GM12873 (cell line): ENCODE measurements around the gene DAP.

Experiments
- TF ChIP-seq, protein P1 (sequence below): IDR thresholded peaks from 2 replicates; pipeline ENCODE4 v1.5.1; 2012; ENCODE audit warnings: low read depth, mild to moderate bottlenecking, moderate library complexity, low read length, control low read depth; ENCODE audit not compliant: insufficient read depth; ENCODE audit errors: missing control alignments

DAP gene

DNA sequence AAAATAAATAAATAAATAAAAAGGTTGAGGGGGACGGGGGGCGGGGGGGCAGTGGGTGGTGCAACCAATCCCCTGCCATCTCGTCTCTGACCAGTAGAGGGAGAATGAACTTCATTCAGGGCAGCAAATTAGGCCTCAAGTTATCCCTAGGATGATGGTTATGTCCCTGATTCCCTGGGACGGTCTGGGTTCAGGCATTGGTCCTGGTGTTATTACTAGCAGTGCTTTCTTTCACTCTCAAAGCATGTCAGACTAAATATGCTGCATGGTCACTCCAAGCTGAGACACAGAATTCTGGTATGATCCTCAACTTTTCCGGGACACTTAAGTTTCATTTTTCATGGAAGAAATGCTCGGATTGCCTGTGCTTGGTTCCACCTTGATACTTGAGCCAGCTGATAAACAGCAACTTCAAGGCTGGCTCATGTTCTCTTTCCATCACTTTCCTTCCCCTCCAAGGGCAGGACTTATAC is 59.4 kb downstream of the DAP start:
- TF ChIP-seq, protein P1, sequence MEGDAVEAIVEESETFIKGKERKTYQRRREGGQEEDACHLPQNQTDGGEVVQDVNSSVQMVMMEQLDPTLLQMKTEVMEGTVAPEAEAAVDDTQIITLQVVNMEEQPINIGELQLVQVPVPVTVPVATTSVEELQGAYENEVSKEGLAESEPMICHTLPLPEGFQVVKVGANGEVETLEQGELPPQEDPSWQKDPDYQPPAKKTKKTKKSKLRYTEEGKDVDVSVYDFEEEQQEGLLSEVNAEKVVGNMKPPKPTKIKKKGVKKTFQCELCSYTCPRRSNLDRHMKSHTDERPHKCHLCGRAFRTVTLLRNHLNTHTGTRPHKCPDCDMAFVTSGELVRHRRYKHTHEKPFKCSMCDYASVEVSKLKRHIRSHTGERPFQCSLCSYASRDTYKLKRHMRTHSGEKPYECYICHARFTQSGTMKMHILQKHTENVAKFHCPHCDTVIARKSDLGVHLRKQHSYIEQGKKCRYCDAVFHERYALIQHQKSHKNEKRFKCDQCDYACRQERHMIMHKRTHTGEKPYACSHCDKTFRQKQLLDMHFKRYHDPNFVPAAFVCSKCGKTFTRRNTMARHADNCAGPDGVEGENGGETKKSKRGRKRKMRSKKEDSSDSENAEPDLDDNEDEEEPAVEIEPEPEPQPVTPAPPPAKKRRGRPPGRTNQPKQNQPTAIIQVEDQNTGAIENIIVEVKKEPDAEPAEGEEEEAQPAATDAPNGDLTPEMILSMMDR: peak; percentile 74

DNA sequence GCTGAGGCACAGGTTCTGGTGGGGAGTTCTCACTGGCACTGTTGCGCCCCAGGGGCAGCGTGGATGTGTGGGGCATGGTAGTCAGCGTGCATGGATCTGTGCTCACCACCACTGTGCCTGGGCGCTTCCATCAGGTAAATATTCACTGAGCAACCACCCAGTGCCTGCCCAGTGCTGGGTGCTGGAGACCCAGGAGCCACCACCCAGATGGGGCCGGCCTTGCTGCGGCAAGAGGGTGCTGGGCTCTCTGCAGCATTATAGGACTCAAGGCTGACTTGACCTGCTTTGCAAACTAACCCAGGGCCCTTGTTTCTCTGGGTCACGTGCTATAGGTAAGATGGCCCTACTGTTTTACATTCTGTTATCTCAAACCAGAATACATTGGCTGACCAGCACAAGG is 60.5 kb downstream of the DAP start:
- TF ChIP-seq, protein P1: no peak

DNA sequence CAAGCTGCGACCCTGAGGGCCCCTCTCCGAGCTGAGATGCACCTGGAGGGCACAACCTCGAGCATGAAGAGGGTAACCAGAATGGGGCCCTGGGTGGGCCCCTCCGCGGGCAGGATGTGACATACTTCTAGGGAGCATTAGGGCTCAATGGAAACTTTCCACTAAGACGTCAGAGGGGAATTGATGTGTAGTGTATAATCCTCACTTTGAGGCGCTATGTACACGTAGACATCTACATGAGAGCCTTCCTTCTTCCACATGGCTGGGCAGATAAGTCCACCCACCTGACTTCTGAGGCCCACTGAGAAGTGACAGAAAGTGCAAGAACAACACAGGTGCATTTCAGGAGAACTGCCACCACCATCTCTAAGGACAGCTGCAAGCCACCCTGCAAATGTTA is 61.0 kb downstream of the DAP start:
- TF ChIP-seq, protein P1: no peak

DNA sequence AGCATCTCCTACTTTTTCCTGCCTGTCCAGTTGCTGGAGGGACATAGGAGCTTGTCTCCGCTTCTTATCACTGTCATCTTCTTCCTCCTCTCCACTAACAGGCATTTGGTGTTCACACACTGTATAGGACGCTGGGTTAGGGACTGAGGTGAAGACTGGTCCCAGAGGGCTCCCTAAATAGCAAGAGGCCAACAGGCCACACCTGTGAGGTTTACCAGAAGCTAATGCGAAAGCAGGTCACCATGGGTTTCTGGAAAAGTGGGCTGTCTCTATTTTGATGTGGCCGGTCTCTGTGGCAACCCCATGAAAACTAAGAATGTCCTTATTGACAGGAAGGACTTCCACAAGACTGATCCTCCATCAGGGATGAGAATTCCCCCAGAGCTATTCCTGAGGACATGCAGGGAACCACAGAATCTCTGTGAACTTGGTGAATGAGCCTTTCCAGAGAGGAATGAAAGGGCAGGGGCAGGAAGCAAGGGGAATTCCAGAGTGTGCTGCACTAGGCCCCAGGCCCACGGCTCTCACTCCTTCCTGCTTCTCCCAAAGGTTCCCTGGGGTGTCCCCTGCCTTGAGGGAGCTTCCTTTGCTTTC is 61.7 kb downstream of the DAP start:
- TF ChIP-seq, protein P1: no peak

DNA sequence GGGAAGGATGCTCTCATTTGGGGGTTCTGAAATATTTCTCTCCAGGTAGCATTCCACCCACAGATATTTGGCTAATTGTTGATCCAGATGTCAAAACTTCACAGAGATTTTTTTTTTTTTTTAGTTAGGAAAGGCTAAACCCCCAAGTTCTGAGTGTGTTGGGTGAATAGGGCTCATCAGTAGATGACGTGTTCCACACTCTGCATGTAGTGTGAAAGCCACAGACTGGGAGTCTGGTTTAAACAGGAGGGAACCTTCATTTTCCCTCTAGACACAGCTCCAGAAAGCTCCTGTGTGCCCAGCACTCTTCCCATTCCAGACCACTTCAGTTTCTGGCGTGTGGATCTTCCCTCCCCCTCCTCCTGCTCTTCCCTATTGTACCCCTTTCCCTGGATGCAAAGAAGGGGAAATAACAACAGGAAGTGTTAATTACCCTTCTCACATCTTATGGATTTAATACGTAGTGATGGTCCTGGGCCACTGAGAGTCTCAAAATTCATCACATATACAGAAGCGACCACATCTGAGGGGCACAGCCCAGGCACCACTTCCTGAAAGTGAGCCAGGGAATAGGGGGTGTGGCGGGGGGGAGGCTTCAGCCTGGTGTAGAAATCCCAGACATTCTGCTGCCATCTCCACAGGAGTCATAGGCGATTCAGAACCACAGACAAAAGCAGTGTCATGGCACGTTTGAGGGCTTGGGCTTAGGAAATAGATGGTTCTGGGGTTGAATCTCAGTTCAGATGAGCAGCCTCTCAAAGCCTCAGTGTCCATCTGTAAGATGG is 65.1 kb downstream of the DAP start:
- TF ChIP-seq, protein P1: no peak

DNA sequence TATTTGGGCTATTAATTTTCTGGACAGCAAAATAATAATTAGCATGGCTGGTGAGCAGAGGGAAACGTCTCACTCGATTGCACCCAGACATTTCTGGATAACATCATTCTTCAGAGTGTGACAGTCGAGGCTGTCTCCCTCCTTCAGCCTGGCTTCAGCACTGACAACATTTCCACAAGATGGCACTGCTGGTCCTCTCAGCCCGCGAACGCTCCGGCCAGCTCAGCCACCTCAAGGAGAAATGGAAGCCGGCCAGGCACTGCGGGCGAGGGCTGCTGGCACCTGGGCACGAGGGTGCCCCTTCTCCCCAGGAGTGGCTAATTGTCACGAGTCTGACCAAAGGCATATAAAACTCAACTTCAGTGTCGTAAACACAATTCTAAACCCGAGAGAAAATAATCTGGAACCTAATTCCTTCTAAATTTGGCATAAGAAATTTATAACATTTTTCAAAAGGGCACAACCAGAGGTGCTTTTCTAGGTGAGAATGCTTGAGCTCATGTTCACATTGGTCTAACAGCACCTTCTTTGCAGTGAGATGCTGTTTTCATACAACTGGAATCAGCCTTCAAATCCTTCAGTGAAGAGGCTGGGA is 65.9 kb downstream of the DAP start:
- TF ChIP-seq, protein P1: peak; percentile 76
